ENCODE results near the gene CHIT1.

Gene CHIT1

DNA sequence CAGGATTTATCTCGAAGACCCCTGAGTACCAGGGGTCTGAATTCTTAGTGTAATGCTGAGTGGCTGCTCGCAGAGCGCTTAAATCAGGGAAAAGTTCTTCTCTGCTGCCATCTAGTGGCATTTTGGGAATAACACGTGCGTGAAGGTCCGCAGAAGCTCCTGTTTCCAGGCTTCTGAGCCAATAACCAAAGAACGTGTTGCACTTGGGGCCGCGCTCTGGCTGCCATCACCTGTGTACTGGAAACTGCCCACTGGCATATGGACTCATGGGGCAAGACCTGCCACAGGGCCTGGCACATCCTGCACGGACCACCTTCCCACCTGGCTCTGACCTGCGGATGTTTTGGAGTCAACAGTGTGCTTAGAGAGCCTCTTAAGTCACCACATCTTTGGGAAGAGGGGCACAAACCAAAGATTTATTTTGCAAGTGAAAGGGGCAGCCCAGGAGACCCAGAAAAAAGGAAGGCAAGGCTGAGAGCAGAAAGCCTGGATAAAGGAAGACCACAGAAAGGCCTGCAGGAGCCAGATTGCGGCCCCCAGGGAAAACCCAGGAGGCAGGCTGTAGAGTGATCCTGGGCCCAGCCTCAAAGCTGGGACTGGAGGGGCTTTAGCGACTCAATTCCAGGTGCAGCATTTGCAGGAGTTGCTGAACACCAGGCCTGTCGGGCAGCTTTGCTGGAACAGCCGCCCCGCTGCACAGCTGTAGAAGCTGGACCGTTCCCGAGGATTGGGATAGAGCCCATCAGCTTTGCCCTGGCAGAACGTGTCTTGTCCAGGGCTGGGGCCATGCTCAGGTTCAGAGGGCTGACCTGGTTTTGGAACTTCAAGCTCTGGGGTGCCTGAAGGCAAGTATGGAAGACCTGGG is 13.0 kb downstream of the CHIT1 start:
- DNase-seq, result peak; percentile 61

DNA sequence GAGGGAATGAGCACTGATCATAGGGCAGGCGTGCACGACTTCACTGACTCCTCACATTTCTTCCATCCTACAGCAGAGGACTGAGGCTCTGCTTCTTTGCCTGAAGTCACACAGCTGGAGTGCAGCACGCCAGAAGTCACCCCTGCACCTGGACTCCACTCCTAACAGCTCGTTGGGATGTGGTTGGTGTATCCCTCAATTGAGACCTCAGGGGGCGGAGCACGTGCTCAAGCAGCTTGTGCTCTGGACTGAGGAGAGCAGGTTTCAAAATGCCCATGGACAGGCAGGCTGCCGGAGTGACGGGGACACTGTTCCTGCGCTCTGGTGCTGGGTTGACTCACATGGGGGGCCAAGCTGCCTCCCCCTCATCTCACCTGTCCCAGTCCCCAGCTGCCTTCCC is 13.9 kb downstream of the CHIT1 start:
- no peak for DNase-seq

- DNase-seq, result no peak
Measured at GRCh38 chr1:203214871-203215270, 14.6 kb downstream of the CHIT1 start.

GRCh38 chr1:203213126-203213525 is 16.3 kb downstream of the CHIT1 start:
- no peak for DNase-seq

DNA sequence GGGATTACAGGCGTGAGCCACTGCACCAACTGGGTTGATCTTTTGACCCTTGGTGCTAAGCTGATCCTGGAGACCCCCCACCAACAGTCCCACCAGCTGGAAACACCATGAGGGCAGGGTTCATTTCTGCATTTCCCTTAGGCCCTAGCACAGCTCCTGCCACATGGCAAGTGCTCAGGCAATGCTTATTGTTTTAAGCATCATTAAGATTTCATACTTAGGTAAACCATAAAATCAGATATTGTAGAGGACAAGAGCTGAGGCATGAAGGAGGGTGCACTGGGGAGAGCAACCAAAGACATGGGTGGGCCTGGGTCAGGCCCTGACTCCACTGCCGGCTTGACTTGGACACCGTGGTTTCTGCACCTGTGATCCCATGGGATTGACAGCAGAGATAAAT is 17.7 kb downstream of the CHIT1 start:
- no peak for DNase-seq

DNA sequence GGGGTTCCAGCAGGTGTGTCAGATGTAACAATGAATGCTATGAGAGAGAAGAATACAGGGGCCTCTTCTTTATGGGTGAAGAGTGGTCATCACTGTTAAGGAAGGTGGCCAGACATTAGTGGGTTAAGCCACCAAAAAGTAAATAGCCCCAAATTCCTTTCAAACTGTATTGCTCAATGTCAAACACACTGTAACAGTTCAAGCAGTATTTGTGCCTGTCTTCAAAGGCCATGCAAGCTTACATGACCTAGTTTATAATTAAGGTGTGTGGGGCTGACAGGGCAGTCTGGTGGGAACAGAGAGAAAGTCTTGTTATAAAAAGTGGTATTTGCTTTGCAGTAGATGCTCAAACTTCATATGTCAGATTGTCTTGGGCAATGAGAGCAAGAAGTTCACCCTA is 18.5 kb downstream of the CHIT1 start:
- no peak for DNase-seq

DNA sequence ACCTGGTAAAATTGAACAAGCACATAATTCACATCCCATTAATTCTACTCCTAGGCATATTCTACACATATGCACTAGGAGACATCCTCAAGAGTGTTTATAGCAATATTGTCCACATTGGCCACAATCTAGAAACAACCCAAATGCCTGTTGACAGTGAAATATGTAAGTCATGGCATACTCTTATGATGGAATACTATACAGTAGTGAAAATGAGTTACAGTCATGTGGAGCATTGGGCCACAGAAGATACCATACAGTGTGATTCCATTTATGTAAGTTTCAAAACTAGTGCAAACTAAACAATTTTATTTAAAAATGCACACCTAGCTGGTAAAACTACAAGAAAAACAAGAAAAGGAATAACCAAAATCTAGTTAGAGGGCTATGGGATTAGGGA is 19.1 kb downstream of the CHIT1 start:
- no peak for DNase-seq

- no peak for DNase-seq
Measured at GRCh38 chr1:203208181-203208580, 21.3 kb downstream of the CHIT1 start.

GRCh38 chr1:203207751-203208150 is 21.7 kb downstream of the CHIT1 start:
- DNase-seq, result no peak

- DNase-seq, result no peak
Measured at GRCh38 chr1:203206129-203206687, 23.3 kb downstream of the CHIT1 start.

- no peak for DNase-seq
Measured at GRCh38 chr1:203204756-203205155, 24.7 kb downstream of the CHIT1 start.

GRCh38 chr1:203202431-203203245 is 26.8 kb downstream of the CHIT1 start:
- no peak for DNase-seq

GRCh38 chr1:203201516-203202205 is 27.8 kb downstream of the CHIT1 start:
- no peak for DNase-seq

GRCh38 chr1:203200916-203201315 is 28.6 kb downstream of the CHIT1 start:
- DNase-seq, result no peak

GRCh38 chr1:203199816-203200571 is 29.5 kb downstream of the CHIT1 start:
- no peak for DNase-seq

- no peak for DNase-seq
Measured at GRCh38 chr1:203199481-203199815, 30.0 kb downstream of the CHIT1 start.

GRCh38 chr1:203199002-203199401 is 30.5 kb downstream of the CHIT1 start:
- DNase-seq, result no peak

DNA sequence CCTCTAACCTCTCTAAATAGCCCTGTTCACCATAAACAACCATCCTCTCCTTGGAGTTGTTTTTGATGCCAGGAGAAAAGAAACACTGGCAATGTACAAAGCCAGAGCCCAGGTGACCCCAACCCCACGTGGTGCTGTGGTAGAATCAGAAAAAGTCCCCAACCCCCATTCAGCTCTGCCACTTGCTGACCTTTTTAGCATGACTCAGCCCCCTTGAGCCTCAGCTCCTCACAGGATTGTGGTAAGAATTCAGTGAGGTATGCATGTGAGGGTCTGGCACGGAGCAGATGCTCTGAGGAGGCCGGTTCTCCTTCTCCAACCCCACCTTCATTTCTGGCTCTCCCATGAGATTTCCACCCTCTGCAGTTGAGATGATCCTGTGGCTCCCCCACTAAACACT is 31.8 kb downstream of the CHIT1 start:
- no peak for DNase-seq

DNA sequence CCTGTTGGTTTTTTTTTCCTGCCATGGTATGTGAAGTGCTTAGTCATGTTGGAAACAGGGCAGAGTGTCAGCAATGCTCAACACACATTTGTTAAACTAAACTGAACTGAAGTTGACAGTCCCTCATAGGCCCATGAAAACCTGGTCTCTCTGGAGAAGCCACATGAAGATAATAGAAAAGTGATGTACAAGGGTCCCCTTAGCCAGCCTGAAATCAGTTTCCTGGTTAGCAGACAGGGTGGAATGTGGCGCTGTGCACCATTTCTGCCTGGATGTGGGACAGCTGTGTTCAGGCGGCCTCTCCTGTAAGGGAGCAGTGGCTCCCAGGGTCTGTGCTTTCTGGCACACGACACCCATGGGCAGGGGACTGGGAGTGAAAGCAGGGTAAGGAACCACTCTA is 33.1 kb downstream of the CHIT1 start:
- no peak for DNase-seq

GRCh38 chr1:203190949-203191348 is 38.5 kb downstream of the CHIT1 start:
- DNase-seq, result no peak

GRCh38 chr1:203189951-203190352 is 39.5 kb downstream of the CHIT1 start:
- DNase-seq, result no peak

GRCh38 chr1:203188686-203189232 is 40.7 kb downstream of the CHIT1 start:
- no peak for DNase-seq

Data from stimulated activated CD4-positive, alpha-beta T cell treated with anti-CD3 and anti-CD28 coated beads, Interleukin-15, amount 100 ng/mL, for 24 hours (primary cell).